Body of pancreas (tissue), 4 donors: ENCODE data around the gene TOP3A. TPM values are rescaled to one million over a fixed set of nuclear protein-coding genes. Genes with fewer than 3 reads are reported as not detected.

Source experiments
- ATAC-seq: fragments of 150-250 bp; one replicate; pipeline ENCODE4 v1.9.1; 2016
- DNase-seq, 4 donors: peaks; one replicate each; pipeline ENCODE4 v3.0.0-alpha.2; 2019
- H3K27ac ChIP-seq, 4 donors: fragments of 200-600 bp; sonication (generic); 1 replicate in 3 of 4; 2 replicates in 1 of 4; pipeline versions ENCODE4 v1.5.1 to v1.6.1; 2016 to 2019; ENCODE audit warnings: mild to moderate bottlenecking in 1 of 4, mixed read lengths in 1 of 4, moderate library complexity in 1 of 4
- H3K27me3 ChIP-seq, 2 donors: fragments of 200-600 bp; sonication (generic); one replicate each; pipeline ENCODE4 v1.6.0; 2016; ENCODE audit warnings: mild to moderate bottlenecking in 1 of 2
- H3K36me3 ChIP-seq, 2 donors: fragments of 200-600 bp; sonication (generic); replicated peaks in 1 of 2; 2 replicates each; pipeline ENCODE4 v1.5.1; 2016; ENCODE audit warnings: low read depth in 2 of 2; ENCODE audit not compliant: insufficient read depth in 1 of 2
- H3K4me1 ChIP-seq: fragments of 200-600 bp; sonication (generic); one replicate; pipeline ENCODE4 v1.6.0; 2016
- H3K4me3 ChIP-seq, 2 donors: fragments of 200-600 bp; sonication (generic); 1 replicate in 1 of 2; 2 replicates in 1 of 2; pipeline ENCODE4 v1.5.1; 2016 to 2019
- H3K9me3 ChIP-seq, 3 donors: fragments of 200-600 bp; sonication (generic); 1 replicate in 2 of 3; 2 replicates in 1 of 3; pipeline ENCODE4 v1.5.1; 2016
- POLR2A ChIP-seq, 3 donors: fragments of 450-650 bp; IDR thresholded peaks; one replicate each; pipeline ENCODE4 v1.6.1; 2016; ENCODE audit warnings: antibody characterized with exemption in 3 of 3, mild to moderate bottlenecking in 2 of 3
- WGBS, 2 donors: methylation state at CpG; one replicate each; pipeline ENCODE4 v1.1.5; 2017; 5-methylcytosine and 5-hydroxymethylcytosine counted together
- intact Hi-C: fragments of 100-400 bp; cut with DNase I; formaldehyde crosslinking; loops from one replicate; pipeline ENCODE4 v1.15.1; 2023
- total RNA-seq, 2 donors: library from RNA; depleted of rRNA; stranded (reverse); fragments of >200 nt; gene quantifications; one replicate each; pipeline ENCODE4 v1.1.0, GENCODE V29; 2016
- TF ChIP-seq, protein P1 (sequence below), 7 experiments: fragments of 450-650 bp in 4 of 7; fragments of 200-600 bp in 3 of 7; sonication (generic) in 3 of 7; IDR thresholded peaks; one replicate each; pipeline ENCODE4 v1.5.1; 2016 to 2019; ENCODE audit warnings: antibody characterized with exemption in 7 of 7

TOP3A gene
- total RNA-seq, 2 donors from 2014 or later: 13.2 to 22.3 TPM

DNA sequence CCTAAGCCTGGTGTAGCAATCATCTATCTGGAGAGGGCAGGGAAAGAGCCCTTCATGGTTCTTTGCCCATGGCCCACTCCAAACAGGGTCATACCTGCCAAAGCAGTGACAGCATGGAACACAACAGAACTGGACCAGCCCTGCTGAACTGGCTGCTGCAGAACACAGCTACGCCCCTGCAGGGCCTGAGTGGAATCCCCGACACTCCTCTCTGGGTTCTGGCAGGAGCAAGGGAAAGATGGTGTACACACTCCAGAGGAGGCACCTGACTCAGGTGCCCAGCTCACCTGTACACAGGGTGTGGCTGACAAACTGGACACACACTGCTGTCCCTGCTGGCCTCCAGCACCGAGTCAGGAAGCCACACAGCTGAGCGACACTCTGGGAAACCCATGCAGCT, 34.5 kb downstream of the TOP3A start:
- intact Hi-C loops: no loop called here
- Histone ChIP-seq H3K36me3 (peaks cover 13 to 44% of the 10 kb centered on the region in 2 donors), H3K9me3 (no peaks in the 10 kb centered on the region), H3K27me3 (no peaks in the 10 kb centered on the region), H3K27ac (no peak overlapping the region), H3K4me3 (no peak overlapping the region), H3K4me1 (no peaks in the 10 kb centered on the region)
- 79 to 97% methylated on average over 4 of the region's 4 CpGs for WGBS, 2 donors
- ATAC-seq: no peak
- DNase-seq: no peak
- TF ChIP-seq POLR2A (IDR thresholded peaks at IDR 0.05): no peak
- TF ChIP-seq, protein P1, sequence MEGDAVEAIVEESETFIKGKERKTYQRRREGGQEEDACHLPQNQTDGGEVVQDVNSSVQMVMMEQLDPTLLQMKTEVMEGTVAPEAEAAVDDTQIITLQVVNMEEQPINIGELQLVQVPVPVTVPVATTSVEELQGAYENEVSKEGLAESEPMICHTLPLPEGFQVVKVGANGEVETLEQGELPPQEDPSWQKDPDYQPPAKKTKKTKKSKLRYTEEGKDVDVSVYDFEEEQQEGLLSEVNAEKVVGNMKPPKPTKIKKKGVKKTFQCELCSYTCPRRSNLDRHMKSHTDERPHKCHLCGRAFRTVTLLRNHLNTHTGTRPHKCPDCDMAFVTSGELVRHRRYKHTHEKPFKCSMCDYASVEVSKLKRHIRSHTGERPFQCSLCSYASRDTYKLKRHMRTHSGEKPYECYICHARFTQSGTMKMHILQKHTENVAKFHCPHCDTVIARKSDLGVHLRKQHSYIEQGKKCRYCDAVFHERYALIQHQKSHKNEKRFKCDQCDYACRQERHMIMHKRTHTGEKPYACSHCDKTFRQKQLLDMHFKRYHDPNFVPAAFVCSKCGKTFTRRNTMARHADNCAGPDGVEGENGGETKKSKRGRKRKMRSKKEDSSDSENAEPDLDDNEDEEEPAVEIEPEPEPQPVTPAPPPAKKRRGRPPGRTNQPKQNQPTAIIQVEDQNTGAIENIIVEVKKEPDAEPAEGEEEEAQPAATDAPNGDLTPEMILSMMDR (IDR thresholded peaks at IDR 0.05): no peak

DNA sequence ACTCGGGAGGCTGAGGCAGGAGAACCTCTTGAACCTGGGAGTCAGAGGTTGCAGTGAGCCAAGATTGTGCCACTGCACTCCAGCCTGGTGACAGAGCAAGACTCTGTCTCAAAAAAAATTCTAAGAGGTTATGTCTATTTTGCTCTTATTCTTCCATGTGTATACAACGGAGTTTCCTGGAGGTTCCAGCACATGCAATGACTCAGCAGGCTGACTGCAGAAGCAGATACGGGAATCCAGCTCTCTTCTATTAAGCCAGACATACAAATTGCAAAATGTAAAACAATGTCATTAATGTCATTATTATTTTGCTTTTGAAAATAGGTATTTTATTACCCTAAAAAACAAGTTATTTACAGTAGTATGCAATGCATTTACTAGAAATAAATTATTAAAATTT, 35.9 kb downstream of the TOP3A start:
- WGBS, 2 donors: 85 to 94% methylated on average over 3 of the region's 3 CpGs
- no peaks in the 10 kb centered on the region for H3K27me3 ChIP-seq
- no peak for TF ChIP-seq POLR2A (IDR thresholded peaks at IDR 0.05)
- TF ChIP-seq, protein P1 (IDR thresholded peaks at IDR 0.05): no peak
- peaks cover 13 to 41% of the 10 kb centered on the region in 2 donors for H3K36me3 ChIP-seq
- H3K27ac ChIP-seq: no peak overlapping the region
- no peaks in the 10 kb centered on the region for H3K4me1 ChIP-seq
- no peaks in the 10 kb centered on the region for H3K9me3 ChIP-seq
- ATAC-seq: no peak
- no peak for DNase-seq
- intact Hi-C loops: no loop called here
- no peak overlapping the region for H3K4me3 ChIP-seq

DNA sequence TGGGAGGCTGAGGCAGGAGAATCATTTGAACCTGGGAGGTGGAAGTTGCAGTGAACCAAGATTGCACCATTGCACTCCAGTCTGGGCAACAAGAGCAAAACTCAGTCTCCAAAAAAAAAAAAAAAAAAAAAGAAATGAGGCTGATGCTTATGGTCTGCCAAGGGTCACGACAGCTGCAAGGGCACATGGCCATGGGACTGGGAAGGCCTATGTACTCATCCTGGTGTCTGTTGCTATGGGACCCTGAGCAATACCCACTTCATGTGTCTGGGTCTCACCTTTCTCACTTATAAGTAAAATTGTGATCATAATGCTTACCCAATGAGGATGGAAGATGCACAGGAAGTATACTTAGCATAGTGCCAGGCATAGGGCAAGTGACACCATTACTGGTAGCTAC, 37.7 kb downstream of the TOP3A start:
- Histone ChIP-seq H3K4me3 (no peak overlapping the region), H3K27me3 (no peaks in the 10 kb centered on the region), H3K9me3 (no peaks in the 10 kb centered on the region), H3K4me1 (no peaks in the 10 kb centered on the region), H3K36me3 (peaks cover 13 to 34% of the 10 kb centered on the region in 2 donors), H3K27ac (no peak overlapping the region)
- ATAC-seq (no peak), DNase-seq (no peak)
- 82 to 90% methylated on average over 1 of the region's 1 CpG for WGBS, 2 donors
- intact Hi-C loops: no loop called here
- TF ChIP-seq, protein P1 (IDR thresholded peaks at IDR 0.05): no peak
- no peak for TF ChIP-seq POLR2A (IDR thresholded peaks at IDR 0.05)

DNA sequence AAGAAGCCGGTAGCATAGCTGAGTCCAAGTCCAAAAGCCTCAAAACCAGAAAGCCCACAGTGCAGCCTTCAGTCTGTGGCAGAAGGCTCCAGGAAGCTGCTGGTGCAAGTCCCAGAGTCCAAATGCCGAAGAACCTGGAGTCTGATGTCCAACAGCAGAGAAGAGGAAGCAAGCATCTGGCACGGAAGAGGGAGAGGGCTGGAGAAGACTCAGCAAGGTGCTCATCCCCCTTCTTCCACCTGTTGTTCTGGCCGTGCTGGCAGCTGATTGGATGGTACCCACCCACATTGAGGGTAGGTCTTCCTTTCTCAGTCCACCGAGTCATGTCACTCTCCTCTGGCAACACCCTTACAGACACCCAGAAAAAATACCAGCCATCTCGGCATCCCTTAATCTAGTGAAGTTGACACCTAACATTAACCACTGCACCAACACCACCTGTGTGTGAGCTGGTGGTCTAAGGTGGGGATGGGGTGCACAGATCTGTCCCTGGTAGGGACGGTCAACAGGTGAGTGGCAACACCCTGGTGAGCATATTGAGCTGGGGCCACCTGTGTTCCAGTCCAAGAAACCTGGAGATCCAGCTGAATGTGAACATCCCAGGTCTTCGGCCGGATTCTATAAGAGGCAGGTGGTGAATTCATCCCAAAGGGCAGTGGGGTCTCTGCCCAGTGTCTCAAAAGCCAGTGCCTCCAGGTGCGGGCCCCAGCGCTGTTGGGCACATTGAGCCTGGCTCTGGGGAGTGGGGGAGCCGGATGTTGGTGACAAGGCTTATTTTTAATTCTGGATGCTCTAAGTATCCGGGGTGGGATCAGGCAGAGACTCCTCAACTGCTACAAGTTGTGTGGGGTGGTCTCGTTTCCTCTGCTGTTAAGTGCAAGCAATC, 44.5 kb downstream of the TOP3A start:
- Histone ChIP-seq H3K4me1 (no peaks in the 10 kb centered on the region), H3K36me3 (peaks cover 0 to 4% of the 10 kb centered on the region in 2 donors), H3K9me3 (no peaks in the 10 kb centered on the region), H3K27ac (no peak overlapping the region), H3K27me3 (no peaks in the 10 kb centered on the region), H3K4me3 (no peak overlapping the region)
- intact Hi-C loops: no loop called here
- ATAC-seq (no peak), DNase-seq (no peak)
- TF ChIP-seq POLR2A (IDR thresholded peaks at IDR 0.05): no peak
- TF ChIP-seq, protein P1 (IDR thresholded peaks at IDR 0.05): no peak
- WGBS, 2 donors: 80 to 85% methylated on average over 6 to 14 of the region's 14 CpGs
